ENCODE results near the gene TMTC4.
"Not testable (repeated sequence)": the region's sequence is repeated elsewhere in the genome, so short reads cannot be mapped to it uniquely, and the experiment has no call there.

TMTC4 gene

DNA sequence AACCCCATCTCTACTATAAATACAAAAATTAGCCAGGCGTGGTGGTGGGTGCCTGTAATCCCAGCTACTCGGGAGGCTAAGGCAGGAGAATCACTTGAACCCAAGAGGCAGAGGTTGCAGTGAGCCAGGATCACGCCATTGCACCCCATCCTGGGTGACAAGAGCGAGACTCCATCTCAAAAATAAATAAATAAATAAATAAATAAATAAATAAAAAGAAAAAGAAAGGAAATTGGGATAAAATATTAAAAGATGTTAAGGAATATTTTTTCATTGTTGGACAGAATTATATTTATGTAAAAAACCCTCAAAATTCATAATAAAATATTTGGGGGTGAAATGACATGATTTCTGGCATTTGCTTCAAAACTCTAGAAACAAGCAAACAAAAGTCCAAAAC is 97.4 kb downstream of the TMTC4 start:
- intact Hi-C loops (cut with micrococcal nuclease); H3K27me3 Mint-ChIP-seq; H3K27ac Mint-ChIP-seq; H3K4me3 Mint-ChIP-seq: not testable (repeated sequence)
- Mint-ChIP-seq H3K9me3 (peaks cover 15% of the 10 kb centered on the region), H3K4me1 (ENCODE audit: low read depth) (peaks cover 13% of the 10 kb centered on the region), H3K36me3 (ENCODE audit: low read depth) (peaks cover 28% of the 10 kb centered on the region)

DNA sequence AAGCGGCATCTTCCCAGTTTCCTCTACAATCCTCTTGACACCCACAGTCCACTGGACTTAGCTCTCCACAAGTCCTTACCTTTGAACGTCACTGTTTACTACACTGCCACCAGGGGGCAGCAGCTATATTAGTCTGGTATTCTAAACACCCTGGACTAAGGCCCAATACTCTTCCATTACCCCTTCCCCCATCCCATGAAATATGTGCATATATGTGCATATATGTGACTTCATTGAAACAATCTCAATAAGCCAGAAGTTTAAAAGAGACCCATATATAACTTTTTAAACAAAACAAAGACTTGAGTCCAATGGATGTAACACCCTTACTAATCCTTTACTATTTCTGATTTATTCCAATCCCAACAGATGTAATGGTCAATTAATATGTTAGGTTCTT is 101.5 kb downstream of the TMTC4 start:
- Mint-ChIP-seq H3K4me3 (no peak overlapping the region), H3K27me3 (no peaks in the 10 kb centered on the region)

DNA sequence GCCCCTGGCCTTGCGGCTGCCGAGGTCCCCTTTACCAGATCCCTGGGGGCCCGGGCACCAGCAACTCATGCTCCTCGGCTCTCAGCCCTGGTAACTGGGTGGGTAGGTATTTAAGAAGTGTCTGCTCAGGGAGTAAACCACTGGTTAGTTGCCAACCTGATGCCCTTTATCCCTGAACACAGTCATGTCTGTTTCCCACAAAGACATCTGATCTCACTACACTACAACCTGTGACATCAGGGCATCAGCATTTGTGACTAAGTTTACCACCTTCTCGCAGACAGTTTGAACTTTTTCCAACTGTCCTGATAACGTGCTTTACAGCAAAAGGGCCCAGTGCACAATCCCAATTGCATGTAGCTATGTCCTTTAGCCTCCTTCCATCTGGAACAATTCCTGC is 108.1 kb downstream of the TMTC4 start:
- H3K9me3 Mint-ChIP-seq = peaks cover 13% of the 10 kb centered on the region
- no peaks in the 10 kb centered on the region for H3K27me3 Mint-ChIP-seq
- H3K4me3 Mint-ChIP-seq = no peak overlapping the region
- H3K36me3 Mint-ChIP-seq (ENCODE audit: low read depth) = no peaks in the 10 kb centered on the region
- H3K4me1 Mint-ChIP-seq (ENCODE audit: low read depth) = no peaks in the 10 kb centered on the region
- no peak overlapping the region for H3K27ac Mint-ChIP-seq
- intact Hi-C loops (cut with micrococcal nuclease) = no loop called here

More for the DNA sequence above, 101.5 kb downstream of the TMTC4 start:
- no peak overlapping the region for H3K27ac Mint-ChIP-seq
- no peaks in the 10 kb centered on the region for H3K9me3 Mint-ChIP-seq
- intact Hi-C loops (cut with micrococcal nuclease) = loop anchor here (1.0 to 5.0 kb wide), 3 partner anchors 54 to 554 kb away; no protein-coding TSS in a partner anchor
- no peaks in the 10 kb centered on the region for H3K36me3 Mint-ChIP-seq (ENCODE audit: low read depth)
- no peaks in the 10 kb centered on the region for H3K4me1 Mint-ChIP-seq (ENCODE audit: low read depth)

DNA sequence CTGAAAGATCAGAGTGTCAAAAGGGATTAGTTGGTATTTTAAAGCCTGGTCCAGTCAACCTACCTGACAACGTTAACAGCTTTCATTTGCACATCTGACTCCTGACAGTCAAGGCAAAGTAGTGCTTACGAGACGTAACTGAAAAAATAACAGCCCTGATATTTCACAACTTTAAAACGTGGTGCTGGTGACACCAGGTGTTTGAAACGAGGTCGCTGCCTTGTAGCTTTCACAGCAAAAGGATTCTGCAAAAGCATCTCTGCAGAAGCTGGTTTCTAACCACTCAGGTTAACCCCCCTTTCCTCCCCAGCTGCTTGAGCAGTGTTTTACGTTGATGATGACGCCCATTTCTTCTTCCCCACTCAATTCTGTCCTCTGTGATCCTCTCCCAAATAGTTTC is 109.3 kb downstream of the TMTC4 start:
- H3K27me3 Mint-ChIP-seq = no peaks in the 10 kb centered on the region

GRCh38 chr13:100564444-100565223 is 110.0 kb downstream of the TMTC4 start:
- intact Hi-C loops (cut with micrococcal nuclease) = no loop called here
- Mint-ChIP-seq H3K27me3 (no peaks in the 10 kb centered on the region), H3K27ac (no peak overlapping the region), H3K4me3 (no peak overlapping the region), H3K9me3 (peaks cover 13% of the 10 kb centered on the region), H3K4me1 (ENCODE audit: low read depth) (no peaks in the 10 kb centered on the region), H3K36me3 (ENCODE audit: low read depth) (no peaks in the 10 kb centered on the region)

More for the DNA sequence above, 109.3 kb downstream of the TMTC4 start:
- no peak overlapping the region for H3K4me3 Mint-ChIP-seq
- no peaks in the 10 kb centered on the region for H3K36me3 Mint-ChIP-seq (ENCODE audit: low read depth)
- intact Hi-C loops (cut with micrococcal nuclease) = no loop called here
- H3K4me1 Mint-ChIP-seq (ENCODE audit: low read depth) = no peaks in the 10 kb centered on the region
- no peak overlapping the region for H3K27ac Mint-ChIP-seq
- peaks cover 13% of the 10 kb centered on the region for H3K9me3 Mint-ChIP-seq

- Mint-ChIP-seq H3K27ac (no peak overlapping the region), H3K27me3 (no peaks in the 10 kb centered on the region), H3K9me3 (peaks cover 13% of the 10 kb centered on the region), H3K36me3 (ENCODE audit: low read depth) (no peaks in the 10 kb centered on the region), H3K4me1 (ENCODE audit: low read depth) (no peaks in the 10 kb centered on the region), H3K4me3 (no peak overlapping the region)
- intact Hi-C loops (cut with micrococcal nuclease) = no loop called here
These were observed 110.8 kb downstream of the TMTC4 start for GRCh38 chr13:100563779-100564178.

GRCh38 chr13:100561599-100562204 is 112.9 kb downstream of the TMTC4 start:
- H3K27me3 Mint-ChIP-seq = no peaks in the 10 kb centered on the region
- H3K27ac Mint-ChIP-seq = no peak overlapping the region
- intact Hi-C loops (cut with micrococcal nuclease) = no loop called here
- no peak overlapping the region for H3K4me3 Mint-ChIP-seq
- H3K9me3 Mint-ChIP-seq = peaks cover 13% of the 10 kb centered on the region
- H3K4me1 Mint-ChIP-seq (ENCODE audit: low read depth) = no peaks in the 10 kb centered on the region
- H3K36me3 Mint-ChIP-seq (ENCODE audit: low read depth) = no peaks in the 10 kb centered on the region

GRCh38 chr13:100561158-100561499 is 113.5 kb downstream of the TMTC4 start:
- Mint-ChIP-seq H3K27ac (no peak overlapping the region), H3K9me3 (peaks cover 7% of the 10 kb centered on the region), H3K4me1 (ENCODE audit: low read depth) (no peaks in the 10 kb centered on the region), H3K27me3 (no peaks in the 10 kb centered on the region), H3K4me3 (no peak overlapping the region), H3K36me3 (ENCODE audit: low read depth) (no peaks in the 10 kb centered on the region)
- intact Hi-C loops (cut with micrococcal nuclease) = no loop called here

GRCh38 chr13:100560498-100561157 is 114.0 kb downstream of the TMTC4 start:
- Mint-ChIP-seq H3K4me3 (no peak overlapping the region), H3K9me3 (peaks cover 2% of the 10 kb centered on the region), H3K4me1 (ENCODE audit: low read depth) (no peaks in the 10 kb centered on the region), H3K27ac (no peak overlapping the region), H3K27me3 (no peaks in the 10 kb centered on the region), H3K36me3 (ENCODE audit: low read depth) (no peaks in the 10 kb centered on the region)
- intact Hi-C loops (cut with micrococcal nuclease) = no loop called here

GRCh38 chr13:100559886-100560285 is 114.7 kb downstream of the TMTC4 start:
- Mint-ChIP-seq H3K4me1 (ENCODE audit: low read depth) (no peaks in the 10 kb centered on the region), H3K36me3 (ENCODE audit: low read depth) (no peaks in the 10 kb centered on the region), H3K27ac (no peak overlapping the region), H3K4me3 (no peak overlapping the region), H3K27me3 (no peaks in the 10 kb centered on the region), H3K9me3 (no peaks in the 10 kb centered on the region)
- intact Hi-C loops (cut with micrococcal nuclease) = no loop called here

All from dendritic cell treated with granulocyte-macrophage colony-stimulating factor and Interleukin-4, amounts not matched to agents 40 ng/mL and 50 ng/mL, for 4 days (primary cell).